HG02678 (cell line): ENCODE results near the gene NFE2L1.
"Not testable (repeated sequence)": the region's sequence is repeated elsewhere in the genome, so short reads cannot be mapped to it uniquely, and the experiment has no call there.

Experiments
- ATAC-seq: cut with Tn5 transposase; IDR thresholded peaks from one replicate; pipeline ENCODE4 v1.9.1; 2021; ENCODE audit warnings: mild to moderate bottlenecking, moderate library complexity; ENCODE audit not compliant: unreplicated experiment

Gene NFE2L1

DNA sequence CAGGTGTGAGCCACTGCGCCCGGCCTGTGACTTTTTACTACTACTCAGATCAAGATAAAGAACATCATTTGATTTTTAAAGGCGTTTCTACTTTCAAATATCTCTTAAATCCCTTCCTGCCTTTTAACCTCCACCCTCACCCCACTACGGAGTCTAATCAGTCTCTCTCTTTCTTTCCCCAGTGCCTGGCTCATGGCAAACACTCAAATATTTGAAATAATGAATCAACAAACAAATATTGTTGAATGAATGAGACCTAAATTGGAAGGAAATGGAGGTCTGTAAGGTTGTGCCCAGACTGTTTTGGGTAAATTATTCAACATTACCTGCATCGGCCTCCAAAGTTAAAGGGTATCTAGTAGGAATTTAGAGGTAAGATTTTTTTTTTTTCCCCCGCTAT is 25.3 kb upstream of the NFE2L1 start:
- no peak for ATAC-seq

DNA sequence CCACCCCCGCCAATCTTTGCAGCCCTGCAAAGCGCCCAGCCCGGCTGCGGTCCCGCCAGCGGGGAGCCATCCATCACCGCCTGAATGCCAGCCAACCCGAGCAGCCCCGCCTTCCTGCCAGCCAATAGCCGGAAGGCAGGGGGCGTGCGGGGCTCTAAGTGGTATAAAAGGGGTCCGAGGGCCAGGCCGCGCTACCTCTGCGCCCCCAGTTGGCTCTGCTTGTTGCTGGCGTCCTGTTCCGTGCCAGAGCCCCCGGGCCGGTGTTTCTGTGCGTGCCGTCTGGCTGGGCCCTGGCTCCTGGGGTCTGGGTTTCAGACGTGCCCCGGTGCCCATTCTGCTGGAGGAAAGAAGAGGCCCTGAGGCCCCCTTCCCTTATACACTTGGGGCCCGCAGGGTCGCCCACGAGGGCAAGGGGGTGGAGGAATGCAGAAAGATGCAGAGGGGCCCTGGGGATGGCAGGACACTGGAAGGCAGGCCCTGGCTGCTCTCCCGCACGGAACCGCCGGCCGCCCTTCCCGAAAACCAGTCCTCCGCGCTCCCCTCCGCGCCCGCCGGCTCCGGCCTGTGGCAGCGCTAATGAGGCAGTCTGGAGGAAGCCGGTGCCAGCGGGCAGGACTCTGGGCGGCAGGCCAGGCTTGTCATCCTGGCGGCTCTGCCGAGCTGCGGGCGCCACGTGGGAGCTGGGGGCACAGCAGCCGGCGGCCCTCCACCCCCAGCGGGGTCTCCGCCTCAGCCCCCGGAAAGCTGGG is 24.6 kb upstream of the NFE2L1 start:
- no peak for ATAC-seq

DNA sequence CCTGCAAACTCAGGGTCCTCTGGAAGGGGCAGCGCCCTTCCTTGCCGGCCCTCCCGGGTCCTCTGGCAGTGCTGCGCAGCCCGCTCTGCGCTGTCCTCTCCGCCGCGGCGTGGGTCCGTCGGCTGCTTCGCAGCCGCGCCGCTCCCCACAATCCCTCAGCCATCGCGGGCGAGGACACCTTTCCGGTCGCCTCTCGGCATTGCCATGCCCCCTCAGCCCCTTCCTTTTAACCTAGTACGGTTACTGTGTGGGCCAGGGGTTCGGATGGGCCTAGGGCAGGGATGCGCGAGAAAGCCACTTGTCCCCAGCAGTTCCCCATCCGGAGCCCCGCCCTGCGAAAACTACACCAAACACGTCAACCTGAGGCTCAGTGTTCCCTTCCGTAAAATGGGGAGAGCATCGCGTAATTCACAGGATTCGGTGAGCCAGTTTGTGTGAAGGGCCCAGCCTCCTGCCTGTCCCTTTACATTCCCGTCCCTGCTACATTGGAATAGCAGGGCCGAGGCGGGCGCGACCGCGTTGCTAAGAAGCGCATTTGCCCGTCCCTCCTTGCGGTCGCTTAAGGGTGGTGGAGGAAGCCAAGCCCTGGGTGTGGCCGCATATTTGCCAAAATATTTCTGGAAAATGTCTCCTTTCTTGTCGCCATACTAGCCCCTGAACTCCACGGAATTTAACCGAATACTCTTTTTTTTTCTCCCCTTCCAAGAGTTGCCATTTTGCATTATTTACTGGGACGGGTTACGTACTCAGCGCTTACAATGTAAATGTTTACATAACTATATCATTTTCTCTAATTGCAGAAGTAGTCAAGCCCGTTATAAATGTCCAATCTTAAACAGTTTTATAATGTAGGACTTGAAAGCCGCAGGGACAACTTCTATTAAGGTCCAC is 23.8 kb upstream of the NFE2L1 start:
- no peak for ATAC-seq

DNA sequence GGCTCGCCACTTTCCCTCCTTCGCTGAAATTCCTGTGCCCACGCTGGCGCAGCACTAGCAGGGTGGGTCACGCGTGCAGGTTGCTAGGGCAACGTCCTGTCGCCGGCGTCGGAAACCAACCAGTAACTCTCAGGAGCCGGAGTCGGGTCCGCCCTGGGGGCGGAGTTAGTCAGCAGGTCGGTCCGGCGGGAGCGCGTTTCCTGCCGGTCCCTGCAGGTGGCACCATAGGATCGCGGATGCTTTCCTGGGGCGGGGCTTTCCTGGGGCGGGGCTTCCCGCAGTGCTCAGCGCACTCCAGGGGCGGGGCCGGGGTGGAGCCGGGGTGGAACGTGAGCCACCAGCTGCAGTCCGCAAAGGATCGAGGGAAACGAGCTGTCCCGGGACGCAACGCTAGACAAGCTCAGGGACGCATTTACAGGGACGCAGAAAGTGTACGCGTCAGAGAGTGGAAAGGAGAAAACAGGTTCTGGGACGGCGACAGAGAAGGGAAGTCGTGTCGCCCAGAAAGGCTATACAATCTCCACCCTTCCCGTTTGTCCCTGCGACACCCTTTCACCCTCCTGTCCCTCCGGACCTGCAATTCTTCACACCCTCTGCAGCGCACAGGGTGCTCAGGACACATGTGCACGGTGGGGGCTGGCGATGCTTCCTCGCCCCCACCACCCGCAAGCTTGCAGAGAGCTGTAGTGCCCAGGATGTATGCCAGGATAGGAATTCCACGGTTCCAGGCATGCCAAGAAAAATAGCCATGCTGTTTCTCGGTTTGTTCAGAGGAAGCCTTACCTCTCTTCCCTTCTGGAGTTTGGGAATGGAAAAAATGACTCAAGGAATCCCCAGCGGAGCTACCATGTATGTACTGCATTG is 22.9 kb upstream of the NFE2L1 start:
- ATAC-seq: peak; percentile 84

DNA sequence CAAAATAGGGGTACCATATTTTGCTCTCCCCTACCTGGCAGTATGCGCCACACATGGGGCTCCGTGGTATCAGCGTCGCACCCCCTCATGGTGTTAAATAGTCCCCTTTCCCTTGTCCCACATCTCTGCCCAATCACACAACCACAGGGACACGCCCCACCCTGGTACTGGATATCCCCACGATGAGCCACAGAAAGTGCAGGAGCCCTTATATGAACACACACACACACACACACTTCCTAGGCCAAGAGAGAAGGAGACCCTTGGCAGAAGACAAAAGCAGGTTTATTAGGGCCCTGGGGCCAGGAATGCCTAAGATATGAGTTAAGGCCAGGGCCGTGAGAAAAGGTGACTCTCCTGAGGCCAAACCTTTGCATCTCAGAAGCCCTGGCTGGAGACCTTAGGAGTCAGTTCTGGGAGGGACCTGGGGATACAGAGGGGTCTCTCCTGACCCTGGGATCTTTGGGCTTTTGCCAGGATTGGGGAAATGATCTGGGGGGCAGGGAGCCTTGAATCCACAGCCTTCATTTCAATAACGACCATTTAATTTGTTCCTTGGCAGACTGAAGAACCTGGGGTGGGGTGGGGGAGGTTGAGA is 22.2 kb upstream of the NFE2L1 start:
- ATAC-seq: no peak

DNA sequence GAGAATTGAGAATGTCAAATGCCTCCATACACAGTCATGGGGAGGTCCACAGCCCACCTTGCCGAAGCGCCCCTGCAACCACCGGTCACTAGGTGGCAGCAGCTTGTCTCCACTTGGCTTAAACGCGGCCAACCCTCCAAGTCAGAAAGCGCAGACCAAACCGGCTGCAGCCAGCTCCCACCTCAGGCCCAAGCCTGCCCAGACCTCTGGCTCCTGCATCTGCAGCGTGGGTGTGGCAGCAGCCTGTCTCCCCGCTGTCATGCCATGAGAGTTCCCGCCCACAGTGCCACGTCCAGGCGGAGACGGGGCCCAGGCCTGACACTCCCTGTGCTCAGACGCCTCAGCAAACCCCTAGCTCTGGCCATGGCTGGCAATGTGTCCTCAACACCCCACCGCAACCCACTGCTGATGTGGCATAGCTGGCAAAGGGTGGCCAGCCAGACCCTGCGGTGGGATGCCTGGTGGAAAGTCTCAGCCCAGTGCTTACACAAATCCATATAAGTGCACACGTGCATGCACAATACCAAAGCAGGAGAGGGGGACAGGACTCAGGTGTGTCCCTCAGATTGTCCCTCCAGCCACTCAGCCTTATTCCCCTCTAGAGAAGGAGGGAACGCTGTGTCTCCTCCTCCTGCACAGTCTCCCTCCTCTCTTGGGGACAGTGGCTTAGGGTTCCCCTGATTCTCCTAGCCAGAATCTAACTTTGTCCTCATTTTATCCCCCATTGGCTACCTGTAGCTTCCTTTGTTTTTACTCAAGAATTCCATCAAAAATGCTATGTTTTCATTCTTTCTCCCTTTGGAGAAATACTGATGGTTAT is 21.4 kb upstream of the NFE2L1 start:
- no peak for ATAC-seq

DNA sequence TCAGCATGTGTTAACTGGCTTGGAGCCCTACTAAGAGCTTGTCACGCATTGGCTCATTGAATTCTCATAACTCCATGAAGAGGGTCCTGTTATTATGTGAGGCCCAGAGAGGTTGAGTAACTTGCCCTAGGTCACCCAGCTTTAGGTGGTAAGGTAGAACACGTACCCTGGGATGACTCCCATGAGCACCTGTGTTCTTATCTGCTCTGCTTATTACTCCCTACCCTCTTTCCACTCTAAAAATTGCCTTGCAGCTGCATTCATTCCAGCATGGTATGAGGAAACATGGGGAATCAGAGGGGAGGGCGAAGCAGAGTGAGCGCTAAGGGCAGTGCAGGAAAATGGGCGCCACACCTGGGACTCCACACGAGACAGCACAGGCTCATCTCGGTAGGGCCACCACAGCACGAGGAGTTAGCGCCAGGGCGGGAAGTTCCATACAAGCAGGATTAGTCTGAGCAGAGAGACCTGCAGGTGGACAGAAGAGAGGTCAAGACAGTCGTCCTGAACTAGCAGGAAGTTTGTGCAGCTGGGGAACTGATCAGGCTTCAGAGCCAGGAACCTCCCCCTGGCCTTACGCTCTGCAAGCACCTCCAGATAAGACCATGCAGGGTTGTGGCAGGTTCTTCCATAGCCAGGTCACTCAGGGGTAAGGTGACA is 20.7 kb upstream of the NFE2L1 start:
- ATAC-seq: no peak

DNA sequence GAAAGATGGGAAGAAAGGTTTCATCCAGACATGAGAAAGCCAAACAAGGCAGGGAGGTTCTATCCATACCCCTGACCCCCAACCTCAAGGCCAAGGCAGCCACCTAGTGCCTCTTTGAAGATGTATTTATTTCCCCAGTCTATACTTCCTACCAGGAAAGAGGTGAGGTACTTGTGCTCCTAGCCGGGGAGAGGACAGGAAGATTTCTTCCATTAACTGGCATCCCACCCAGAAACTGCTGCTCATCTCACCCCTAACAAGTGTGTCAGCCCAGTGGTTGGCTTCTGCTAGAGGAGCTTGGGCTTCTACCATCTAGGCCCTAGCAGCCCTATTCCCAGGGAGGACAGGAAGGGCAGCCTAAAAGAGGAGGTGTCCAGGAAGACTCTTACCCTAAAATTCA is 19.4 kb upstream of the NFE2L1 start:
- no peak for ATAC-seq

DNA sequence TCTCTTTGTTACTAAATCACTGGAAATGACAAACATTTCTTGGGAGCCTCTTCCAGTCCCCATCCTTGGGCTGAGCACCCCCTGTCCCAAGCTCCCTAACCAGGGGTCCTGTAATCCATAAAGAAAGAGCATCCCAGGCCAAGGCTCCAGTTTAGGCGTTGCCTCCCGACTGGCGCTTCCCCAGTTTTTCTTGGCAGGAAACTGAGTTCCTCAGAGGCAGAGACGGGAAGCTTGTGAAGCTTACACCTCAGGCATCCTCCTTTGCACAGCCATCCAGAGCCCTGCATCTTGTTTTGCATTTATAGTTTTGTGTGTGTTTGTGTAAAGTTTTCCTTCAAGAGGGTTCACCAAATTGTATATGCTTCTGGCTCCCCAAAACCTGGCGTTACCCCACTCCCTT is 17.6 kb upstream of the NFE2L1 start:
- ATAC-seq: no peak

DNA sequence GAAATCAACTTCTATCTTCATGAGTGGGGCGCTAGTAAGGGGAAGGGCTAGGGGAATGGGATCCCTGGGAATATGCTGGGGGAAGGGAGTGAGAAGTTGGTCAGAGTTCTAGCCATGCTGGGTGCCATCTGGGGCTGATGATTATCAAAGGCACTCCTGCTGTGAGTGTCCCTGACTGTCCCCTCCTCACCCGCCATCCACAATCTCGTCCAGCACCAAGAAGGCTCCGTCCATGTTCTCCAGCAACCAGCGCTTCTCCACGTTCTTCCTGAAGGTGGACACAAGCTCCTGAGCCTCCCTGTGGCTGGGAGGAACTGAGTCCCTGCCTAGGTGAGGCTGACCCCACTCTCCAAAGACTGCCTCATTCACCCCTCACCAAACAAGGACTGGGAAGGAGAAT is 16.2 kb upstream of the NFE2L1 start:
- no peak for ATAC-seq

DNA sequence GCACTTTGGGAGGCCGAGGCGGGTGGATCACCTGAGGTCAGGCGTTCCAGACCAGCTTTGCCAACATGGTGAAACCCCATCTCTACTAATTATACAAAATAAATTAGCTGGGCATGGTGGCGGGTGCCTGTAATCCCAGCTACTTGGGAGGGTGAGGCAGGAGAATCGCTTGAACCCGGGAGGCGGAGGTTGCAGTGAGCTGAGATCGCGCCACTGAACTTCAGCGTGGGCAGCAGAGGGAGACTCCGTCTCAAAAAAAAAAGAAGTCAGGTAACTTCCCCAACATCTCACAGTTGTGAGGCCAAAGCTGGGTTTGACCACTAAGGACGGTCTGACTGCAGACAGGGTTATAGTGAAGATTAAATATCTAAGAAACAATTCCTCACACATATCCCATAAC is 13.4 kb upstream of the NFE2L1 start:
- ATAC-seq: not testable (repeated sequence)

DNA sequence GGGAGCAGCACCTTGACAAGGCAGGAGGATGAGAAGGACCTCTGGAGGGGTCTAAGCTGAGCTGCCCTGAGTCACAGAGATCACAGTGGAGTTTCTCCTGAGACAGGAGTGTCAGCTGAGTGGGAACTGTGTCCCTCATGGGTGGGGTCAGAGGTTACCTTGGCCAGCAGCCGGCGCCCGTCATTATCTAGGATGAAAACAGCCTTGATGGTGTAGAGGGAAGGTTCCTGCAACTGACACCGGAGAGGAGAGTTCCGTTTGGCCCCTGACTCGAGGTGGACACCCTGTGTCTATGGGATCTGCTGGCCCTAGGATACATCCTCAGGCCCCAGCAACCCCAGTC is 11.5 kb upstream of the NFE2L1 start:
- no peak for ATAC-seq

DNA sequence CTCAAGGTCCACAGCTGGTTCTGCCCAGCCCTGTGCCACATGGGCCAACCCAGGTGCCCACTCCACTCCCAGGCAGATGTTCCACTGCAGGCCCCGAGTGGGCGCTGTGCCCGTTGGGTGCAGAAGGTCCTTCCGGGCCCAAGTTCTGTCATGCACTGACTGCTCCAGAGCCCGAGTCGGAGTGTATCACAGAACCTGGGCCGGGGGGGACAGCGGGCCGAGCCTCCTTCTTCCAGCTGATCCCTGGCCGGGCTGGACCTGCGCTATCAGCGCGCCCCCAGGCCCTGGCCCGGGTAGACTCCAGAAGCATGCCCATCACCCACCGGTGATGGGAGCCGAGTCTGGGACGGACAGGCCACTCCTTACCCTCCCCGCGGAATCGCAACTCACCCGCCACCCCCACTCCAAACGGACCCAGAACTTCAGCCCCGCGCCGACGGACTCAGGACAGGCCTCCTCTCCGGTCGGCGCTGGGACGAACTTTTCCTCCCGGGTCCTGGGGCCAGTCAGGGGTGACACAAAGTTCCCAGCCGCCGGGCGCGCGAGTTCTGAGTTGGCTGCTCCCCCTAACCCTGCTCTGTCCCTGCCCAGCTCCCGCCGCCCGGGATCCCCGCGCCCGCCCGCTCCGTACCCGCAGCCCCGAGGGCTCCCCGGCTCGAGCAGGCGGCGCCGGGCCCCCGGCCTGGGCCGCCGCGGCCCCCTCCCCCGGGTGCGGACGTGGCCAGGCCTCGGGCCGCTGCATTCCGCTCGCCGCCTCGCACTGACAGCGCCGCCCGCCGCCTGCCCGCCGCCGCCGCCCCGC is 10.9 kb upstream of the NFE2L1 start, which contains the start of gene COPZ2:
Gene COPZ2, minus strand, starts transcription at position 762 of the 802 bp plus-strand sequence. Its CDS starts 20 bp downstream, at position 742.
- ATAC-seq: no peak

DNA sequence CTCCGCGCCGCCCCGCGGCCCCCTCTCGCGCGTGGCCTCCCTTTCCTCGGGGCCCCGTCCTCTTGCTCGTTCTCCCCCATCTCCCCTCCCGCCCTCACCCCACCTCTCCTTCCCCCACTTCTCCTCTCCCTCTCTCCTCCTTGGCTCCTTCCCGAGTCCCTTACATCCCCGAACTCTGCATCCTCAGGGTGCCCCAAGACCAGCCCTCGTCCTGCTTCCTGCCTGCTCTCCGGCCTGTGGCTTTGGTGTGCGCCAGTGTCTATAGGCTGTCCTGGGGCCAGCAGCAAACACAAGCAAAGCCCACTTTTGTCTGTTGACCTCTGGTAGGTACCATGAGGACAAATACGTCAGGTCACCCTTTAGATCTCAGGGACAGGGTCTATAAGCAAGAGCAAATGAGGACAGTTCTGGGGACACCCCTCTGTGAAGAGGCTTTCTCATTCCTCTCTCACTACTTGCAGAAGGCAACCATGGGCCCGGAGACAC is 10.3 kb upstream of the NFE2L1 start:
- ATAC-seq: no peak

DNA sequence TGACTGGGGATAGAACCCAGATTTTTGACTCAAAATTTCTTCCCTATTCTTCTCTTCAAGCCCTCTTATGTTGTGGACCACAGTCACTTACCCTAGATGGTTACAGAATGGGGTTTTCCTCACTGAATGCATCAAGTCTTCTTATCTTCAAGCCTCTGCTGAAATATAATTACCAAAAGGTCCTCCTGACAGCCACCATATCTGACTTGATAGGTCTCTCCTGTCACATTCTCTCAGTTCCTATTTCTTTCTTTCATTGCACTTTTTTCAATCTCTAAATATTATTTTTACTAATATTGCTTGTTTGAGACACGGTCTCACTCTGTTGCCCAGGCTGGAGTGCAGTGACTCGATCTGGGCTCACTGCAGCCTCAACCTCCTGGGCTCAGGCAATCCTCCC is 9.5 kb upstream of the NFE2L1 start:
- ATAC-seq: no peak

DNA sequence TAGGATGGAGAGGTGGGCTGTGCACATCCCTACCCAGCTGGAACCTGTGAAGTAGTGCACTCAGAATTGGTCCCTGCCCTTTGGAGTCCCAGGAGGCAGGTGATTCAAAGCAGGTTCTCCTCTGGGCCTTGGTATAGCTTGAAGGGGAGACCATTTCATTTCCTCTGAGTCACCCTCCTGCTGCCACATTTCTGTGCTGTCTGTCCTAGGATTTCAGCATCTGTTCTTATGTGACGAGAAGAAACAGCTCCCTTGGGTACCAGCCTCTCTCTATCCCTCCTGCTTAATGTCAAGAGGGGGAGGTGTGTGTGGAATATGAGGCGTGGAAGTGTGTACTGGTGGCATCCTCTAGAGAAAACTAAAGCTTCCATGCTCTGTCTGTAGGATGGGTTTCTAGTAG is 5.0 kb upstream of the NFE2L1 start:
- no peak for ATAC-seq

DNA sequence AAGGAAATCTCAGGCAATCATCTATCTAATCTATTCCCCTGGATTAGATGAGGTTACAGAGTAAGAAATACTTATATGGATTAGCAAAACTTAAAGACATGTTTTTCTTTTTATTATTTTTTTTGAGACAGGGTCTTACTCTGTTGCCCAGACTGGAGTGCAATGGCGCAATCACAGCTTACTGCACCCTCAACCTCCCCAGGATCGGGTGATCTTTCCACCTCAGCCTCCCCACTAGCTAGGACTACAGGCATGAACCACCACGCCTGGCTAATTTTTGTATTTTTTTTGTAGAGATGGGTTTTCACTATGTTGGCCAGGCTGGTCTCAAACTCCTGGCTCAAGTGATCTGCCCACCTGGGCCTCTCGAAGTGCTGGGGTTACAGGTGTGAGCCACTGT is 3.3 kb upstream of the NFE2L1 start:
- ATAC-seq: no peak

DNA sequence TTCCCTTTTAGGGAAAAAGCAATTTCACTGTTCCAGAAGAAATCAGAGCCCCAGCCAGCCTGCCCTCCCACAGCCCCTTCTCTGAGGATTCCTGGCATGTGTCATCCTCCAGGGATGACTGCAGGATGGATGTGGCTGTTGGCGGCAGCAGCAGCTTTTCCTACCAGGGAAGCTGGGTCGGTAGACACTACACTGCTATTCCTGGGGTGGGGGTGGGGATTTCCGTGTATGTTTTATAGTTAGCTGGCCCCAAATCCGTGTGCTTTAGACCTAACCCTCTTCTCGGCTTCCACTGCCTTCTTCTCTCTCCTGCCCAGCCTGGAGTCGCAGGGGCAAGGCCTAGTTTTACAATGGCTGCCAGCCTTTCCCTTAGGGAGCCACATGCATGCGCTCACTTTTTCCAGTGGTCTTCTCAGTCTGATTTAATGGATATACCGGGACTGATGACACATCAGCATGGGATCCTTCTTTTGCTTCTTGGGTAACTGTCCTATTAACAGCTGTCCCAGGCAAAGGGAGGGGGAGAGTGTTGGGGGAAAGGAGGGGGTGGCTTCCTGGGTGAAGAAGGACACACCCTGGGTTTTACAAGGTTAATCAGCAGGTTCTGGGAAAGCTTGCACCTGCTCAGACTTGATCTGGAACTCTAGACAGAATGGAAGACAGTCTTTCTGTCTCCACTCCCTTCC is 2.7 kb upstream of the NFE2L1 start:
- ATAC-seq: no peak
